HG03066 (cell line): ENCODE results near the gene MADCAM1.
"Not testable (repeated sequence)": the region's sequence is repeated elsewhere in the genome, so short reads cannot be mapped to it uniquely, and the experiment has no call there.

Source experiments
- ATAC-seq: cut with Tn5 transposase; IDR thresholded peaks from one replicate; pipeline ENCODE4 v1.9.1; 2021; ENCODE audit warnings: low read depth; ENCODE audit not compliant: unreplicated experiment

Gene MADCAM1

GRCh38 chr19:496112-496665 is at the start of gene MADCAM1:
MADCAM1 (plus strand) TSS chr19:496486; CDS start chr19:496500, 14 bp downstream.
- ATAC-seq, result no peak

DNA sequence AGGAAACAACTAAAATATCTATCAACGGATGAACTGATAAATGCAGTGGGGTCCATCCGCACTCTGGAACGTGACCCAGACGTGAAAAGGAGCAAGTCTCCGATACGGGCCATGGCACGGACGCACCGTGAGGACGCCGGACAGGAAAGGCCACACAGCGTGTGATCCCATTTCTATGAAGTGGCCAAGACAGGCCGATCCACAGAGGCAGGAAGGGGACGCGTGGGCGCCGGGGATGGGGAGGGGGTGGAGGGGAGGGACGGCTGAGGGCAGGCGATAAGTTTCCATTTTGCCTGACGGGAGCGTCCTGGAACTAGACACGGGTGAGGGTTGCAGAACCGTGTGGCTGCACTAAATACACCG is 49.2 kb upstream of the MADCAM1 start:
- no peak for ATAC-seq

- ATAC-seq, result no peak
Measured at GRCh38 chr19:447816-448560, 48.3 kb upstream of the MADCAM1 start.

DNA sequence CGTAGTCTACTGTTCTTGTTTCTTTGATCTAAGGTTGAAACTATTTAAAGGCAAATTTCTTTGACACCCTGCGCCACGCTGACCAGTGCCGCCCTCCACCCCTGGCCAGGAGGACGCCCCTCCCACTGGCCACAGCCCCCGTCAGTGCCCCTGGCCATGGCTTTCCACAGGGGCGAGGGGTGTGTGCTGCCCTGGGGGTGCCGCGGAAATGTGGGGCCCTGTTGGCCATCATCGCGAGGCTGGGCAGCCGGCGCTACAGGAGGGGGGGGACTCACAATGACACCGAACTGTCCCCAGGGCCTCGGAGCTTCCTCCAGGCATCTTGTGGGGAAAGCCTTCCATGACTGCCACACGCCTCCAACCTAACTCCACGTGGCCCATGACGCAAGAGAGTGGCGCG is 46.4 kb upstream of the MADCAM1 start:
- ATAC-seq, result no peak

GRCh38 chr19:450912-451481 is 45.3 kb upstream of the MADCAM1 start:
- not testable (repeated sequence) for ATAC-seq

DNA sequence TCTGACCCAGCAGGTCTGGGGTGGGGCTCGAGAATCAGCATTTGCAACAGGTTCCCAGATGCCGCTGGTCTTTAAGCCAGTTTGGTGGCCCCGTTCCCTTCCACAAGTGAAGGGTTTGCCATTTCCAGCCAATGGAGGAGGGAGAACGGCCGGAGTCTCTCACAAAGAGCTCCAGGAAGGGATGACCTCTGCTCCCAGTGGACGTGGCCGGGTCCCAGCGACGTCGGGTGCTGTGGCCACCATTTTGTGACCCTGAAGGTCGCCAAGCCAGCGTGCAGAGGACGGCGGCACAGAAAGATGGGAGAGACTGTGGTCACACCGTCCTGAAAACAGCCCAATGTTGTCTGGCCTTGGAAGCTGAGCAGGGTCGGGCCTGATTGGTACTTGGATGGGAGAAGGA is 43.5 kb upstream of the MADCAM1 start:
- no peak for ATAC-seq

DNA sequence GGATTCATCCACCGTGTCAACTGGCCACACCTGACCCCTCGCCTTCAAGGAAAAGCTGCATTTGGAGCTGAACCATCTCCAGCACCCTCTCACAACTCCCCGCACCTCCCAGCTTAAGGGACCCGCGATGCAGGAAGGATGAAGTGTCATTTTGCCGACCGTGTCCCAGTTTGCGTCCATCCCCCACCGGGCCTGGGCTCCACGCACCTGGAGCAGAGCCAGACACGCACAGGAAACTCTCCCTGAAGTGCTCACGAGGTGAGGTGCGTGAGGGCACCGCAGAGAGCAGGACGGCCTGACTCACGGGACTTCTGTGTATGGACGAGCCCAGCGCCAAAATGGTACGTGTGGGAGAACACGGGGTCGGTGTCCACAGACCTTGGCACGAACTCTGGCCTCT is 42.7 kb upstream of the MADCAM1 start:
- no peak for ATAC-seq

DNA sequence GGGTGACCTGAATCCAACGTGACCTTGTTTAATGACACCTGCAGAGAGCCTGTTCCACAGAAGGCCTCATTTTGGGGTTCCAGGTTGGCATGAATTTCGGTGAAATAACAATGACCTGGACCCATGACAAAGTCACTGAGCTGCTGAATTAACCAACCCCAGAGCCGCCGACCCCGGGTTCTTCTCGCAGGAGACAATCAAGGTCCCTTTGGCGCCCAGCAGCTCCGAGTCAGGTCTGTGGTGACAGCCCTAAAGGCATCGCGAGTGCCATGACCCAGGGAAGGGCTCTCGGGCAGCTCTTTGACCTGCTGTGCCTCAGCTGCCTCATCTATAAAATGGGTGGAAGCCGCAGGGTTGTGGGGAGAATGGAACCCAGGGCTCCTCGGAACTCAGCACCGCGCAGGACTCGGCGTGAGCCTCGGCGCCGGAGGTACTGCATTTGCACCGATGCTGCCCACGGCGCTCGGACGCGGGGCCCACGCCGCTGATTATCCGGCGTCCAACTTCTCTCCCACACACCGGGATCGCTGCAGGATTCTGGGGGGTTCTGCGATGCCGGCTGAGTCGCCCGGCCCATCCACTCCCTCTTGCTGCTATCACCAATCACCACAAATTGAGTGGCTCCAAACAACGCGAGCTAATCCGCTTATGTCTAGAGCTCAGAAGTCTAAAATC is 41.1 kb upstream of the MADCAM1 start:
- ATAC-seq, result no peak

GRCh38 chr19:455851-456546 is 40.3 kb upstream of the MADCAM1 start:
- no peak for ATAC-seq

- no peak for ATAC-seq
Measured at GRCh38 chr19:456547-457110, 39.7 kb upstream of the MADCAM1 start.

DNA sequence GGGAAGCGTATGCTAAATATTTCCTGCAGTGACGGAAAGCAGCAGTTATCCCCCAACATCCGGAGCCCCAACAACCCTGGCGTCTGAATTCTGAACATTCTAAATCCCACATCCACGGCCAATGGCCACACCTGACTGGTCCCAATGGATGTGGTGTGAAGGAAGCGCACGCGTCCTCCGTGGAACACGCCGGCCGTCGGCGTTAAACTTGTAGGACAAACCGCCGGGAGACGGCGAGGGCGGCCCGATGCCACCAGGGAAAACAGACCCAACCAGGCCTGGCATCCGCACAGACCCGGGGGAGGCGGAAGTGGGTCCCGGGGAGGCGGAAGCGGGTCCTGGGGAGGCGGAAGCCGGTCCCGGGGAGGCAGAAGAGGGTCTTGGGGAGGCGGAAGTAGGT is 38.6 kb upstream of the MADCAM1 start:
- no peak for ATAC-seq

GRCh38 chr19:458091-459042 is 37.9 kb upstream of the MADCAM1 start:
- no peak for ATAC-seq

DNA sequence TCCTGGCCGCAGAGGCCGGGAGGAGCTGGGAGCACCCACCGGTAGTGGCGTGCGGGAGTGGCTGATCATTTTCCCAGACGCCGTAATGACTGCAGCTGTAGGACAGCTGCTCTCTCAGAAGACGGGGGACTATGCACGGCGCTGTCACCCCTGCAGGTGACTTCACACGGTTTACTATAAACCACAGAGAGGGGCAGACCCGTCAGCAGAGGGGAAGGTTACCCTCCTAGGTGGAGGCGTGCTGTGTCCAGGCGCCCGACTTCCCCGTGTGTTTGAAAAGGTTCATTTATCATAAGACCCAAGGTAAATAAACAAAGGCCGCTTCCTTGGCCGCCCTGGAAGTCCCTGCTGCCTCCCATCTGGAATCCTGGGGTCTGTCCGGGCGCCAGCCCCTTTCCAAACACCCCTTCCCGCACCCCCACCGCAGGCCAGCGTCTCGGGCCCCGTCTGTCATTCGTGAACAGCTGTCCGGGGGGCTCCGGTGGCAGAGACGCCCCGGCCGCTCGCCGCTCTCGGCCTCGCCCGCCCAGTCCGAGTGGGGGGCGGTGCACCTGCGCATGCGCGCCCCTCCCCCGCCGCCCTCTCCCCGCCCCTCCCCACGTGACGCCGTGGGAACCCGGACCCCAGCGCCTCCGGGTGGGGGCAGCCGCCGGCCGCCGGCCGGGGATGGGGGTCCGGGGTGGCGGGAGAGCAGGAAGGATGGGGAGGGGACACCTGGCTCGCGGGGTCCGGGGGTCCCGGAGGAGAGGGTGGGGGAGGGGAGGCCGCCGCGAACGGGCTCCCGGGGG is 36.4 kb upstream of the MADCAM1 start:
- no peak for ATAC-seq

- no peak for ATAC-seq
Measured at GRCh38 chr19:460877-461720, 35.2 kb upstream of the MADCAM1 start, which contains the start of gene SHC2. SHC2 (minus strand) TSS chr19:461033; CDS start chr19:460996, 37 bp downstream.

DNA sequence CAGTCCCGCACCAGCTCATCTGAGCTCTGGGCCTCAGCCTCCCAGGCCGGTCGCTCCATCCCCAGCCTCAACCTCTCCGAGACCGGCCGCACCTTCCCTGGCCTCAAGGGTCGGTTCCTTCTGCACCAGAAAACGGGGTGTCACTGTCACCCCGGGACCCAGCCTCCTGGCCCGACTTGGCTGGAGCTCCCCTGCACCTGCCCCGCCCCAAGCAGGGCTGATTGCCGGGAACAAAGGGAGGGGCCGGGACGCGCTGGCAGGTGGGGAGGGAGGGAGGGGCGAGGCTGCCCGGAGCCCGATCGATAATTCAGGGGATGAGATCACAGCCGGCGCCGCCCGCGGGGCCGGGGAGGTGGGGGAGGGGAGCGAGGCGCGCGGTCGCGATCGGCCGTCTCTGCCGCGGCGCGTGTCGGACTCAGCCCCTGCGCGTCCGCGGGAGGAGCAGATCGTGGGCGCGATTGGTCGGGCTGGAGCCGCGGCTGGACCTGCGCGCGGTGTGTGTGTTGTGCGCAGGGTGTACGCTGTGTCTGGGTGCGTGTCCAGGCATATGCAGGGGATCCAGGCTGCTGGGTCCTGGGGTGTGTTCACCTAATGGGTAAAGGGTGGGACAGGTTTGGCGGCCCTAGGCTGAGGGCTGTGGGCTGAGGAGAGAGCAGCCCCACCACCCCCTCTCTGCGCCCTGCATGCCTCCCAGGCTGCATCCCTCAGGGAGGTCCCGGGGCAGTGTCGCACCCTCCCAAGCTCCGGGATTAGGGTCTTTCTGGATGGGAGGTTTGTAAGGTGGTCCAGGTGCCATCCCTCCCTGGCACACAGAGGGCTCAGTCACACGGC is 34.4 kb upstream of the MADCAM1 start:
- no peak for ATAC-seq

DNA sequence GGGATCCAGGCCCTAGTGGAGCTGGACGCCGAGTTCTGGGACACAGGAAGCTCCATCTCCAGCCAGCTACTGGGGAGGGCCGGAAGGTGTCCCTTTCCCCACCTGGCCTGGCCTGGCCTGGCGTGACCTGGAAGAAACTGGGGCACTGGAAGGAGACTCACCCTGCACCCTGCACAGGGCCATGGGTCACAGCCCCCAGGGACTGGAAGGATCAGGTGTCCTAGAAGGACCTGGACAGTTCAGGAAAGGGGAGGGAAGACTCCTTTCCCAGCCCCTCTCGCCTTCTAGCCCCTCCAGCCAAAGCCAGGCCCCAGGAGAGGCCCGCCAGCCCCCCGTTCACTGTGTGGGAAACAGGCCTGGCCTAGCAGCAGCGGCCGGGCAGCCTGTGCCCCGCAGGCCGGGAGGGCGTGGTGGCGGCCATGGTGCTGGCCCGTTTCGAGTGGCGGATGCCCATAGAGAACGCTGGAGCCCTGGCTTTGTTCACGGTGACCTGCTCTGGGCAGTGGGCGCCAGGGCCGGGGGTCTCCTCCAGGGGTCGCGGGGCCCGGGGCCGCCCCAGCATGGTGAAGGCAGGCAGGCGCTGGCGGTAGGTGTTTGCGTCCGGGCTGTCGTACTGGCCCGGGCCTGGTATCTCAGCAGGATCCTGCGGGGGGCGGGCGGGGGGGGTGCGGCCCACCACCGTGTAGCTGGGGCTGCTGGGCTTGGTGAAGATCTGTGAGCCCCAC is 32.6 kb upstream of the MADCAM1 start:
- ATAC-seq, result no peak
